GM19328 (cell line): Measurements from ENCODE around the gene WDR86.

Experiments used
- ATAC-seq: cut with Tn5 transposase; IDR thresholded peaks from one replicate; pipeline ENCODE4 v1.9.1; 2021; ENCODE audit warnings: mild to moderate bottlenecking, moderate library complexity; ENCODE audit not compliant: unreplicated experiment

The WDR86 gene, protein sequence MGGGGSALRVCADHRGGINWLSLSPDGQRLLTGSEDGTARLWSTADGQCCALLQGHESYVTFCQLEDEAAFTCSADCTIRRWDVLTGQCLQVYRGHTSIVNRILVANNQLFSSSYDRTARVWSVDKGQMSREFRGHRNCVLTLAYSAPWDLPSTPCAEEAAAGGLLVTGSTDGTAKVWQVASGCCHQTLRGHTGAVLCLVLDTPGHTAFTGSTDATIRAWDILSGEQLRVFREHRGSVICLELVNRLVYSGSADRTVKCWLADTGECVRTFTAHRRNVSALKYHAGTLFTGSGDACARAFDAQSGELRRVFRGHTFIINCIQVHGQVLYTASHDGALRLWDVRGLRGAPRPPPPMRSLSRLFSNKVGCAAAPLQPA

GRCh38 chr7:151409667-151410404, at the start of gene WDR86:
TSS of gene WDR86 (minus strand) at chr7:151410038. CDS start at chr7:151409589, 449 bp downstream.
- ATAC-seq: no peak

GRCh38 chr7:151457534-151457933, 47.7 kb upstream of the WDR86 start:
- no peak for ATAC-seq

GRCh38 chr7:151456782-151457181, 46.9 kb upstream of the WDR86 start:
- no peak for ATAC-seq

DNA sequence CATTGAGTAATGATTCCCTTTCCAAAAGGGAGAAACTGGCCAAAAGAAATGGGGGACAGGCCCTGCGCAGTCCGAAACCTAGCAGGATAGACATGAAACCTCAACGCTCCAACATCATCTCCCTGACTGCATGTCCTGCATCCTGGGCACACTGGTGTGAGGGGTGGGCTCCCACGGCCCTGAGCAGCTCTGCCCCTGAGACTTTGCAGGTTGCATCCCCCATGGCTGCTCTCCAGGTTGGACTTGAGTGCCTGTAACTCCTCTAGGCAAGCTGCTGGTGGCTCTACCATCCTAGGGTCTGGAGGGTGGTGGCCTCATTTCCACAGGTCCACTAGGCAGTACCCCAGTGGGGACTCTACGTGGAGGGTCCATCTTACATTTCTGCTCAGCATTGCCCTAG, 46.4 kb upstream of the WDR86 start:
- ATAC-seq: no peak

GRCh38 chr7:151455690-151456089, 45.9 kb upstream of the WDR86 start:
- no peak for ATAC-seq

- no peak for ATAC-seq
These were observed 45.2 kb upstream of the WDR86 start for GRCh38 chr7:151454932-151455530.

- ATAC-seq: no peak
These were observed 44.5 kb upstream of the WDR86 start for GRCh38 chr7:151454305-151454704.

DNA sequence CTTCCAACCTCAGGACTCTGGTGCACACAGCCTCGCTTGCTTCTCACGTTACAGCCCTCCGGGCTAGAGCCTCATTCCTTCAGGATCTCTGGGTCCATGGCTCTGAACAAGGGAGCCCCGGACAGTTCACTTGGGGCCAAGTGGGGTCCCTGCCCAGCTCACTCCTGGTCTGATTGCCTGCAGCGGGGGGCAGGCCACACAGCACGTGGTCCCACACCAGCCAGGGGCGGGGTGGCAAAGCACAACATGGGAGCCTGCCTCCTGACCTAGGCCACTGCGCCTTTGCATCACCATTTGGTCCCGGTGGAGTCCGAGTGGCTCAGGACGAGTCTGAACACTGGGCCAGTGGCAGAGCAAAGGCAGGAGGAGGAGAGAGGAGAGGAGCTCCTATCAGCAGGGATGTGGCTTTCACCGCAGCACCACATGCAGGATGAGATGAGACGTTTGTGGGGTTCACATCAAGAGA, 43.5 kb upstream of the WDR86 start:
- ATAC-seq: no peak

DNA sequence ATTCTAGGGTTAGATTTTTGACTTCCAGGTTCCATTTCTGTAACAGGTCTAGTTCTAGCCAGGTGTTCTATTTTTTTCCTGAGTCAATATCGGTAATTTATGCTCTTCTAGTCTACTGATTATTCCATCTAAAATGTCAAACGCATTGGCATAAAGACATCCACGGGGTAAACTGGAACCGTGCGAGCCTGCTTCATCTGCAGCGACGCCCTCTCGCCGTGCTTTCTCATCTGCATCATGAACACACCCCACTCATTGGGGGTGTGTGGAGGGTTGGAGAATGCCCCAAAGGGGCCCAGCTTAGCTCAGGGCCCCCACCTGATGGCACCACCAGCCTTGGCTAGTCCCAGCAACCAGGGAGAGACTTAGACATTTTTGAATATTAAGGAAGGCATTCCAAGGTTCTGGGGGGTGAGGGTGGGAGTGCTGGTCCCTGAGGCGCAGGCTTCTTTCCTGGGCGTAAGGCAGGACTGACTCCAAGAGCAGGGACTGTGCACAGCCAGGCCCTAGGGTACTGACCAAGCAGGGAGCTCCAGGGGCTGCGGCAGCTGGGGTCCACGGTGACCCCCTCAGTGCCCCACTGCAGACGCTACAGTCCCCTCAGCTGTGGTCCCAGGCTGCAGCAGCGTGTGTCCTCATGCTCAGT, 43.0 kb upstream of the WDR86 start:
- ATAC-seq: no peak

DNA sequence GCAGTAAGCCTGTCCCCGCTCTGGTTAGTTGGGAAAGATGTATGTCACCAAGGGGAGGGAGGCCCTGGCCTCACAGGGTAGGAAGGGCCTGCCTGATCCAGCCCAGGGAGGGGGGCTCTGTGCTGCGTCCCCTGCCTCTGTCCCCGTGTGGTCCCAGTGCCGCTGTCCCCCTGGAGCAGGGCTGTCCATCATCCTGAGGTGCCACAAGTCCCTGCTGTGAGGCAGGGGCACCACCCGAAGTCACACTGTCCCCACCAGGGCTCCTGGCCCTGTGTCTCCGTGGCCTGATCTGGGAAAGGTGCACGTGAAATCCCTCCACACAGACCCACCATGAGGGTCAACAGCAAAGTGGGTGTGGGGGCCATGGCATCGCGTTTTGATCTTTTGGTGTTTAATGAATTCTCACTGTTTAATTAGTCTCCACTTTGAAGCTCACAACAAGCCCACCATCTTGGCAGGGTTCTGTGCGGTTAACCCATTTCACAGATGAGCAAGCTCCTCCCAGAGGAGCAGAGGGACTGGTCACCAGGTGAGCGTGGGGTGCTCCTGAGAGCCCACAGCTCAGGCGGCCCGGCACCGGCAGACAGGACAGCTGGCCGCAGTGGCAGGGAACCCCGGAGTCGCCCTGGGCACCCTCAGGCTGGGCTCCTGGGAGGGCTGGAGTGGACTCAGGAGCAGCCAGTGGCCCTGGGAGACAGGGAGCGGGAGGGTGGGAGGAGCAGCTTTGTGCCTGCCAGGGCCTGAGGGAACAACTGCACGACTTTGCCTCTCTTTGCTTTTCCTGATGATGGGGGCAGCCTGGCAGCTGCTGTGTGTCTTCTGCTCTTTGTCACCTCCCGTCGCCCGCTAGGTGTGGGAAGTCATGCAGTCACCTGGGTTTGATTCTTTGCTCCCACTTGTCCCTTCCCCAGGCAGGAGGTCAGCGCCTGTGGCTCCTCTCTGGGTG, 42.1 kb upstream of the WDR86 start:
- ATAC-seq: no peak

DNA sequence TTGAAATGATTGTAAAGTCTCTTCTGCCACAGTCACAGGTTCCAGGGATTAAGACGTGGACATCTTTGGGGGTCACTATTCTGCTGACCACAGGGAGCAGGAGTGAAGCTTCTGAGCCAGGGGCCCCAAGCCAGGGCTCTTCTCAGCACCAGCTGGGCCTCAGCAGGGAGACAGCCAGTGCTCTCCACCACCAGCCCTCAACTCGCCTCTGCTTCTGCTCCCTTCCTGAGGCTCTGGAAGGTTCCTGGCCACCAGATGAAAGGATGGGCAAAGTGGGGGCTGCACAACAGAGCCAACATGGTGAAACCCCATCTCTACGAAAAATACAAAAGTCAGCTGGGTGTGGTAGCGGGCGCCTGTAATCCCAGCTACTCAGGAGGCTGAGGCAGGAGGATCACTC, 41.3 kb upstream of the WDR86 start:
- ATAC-seq: no peak

DNA sequence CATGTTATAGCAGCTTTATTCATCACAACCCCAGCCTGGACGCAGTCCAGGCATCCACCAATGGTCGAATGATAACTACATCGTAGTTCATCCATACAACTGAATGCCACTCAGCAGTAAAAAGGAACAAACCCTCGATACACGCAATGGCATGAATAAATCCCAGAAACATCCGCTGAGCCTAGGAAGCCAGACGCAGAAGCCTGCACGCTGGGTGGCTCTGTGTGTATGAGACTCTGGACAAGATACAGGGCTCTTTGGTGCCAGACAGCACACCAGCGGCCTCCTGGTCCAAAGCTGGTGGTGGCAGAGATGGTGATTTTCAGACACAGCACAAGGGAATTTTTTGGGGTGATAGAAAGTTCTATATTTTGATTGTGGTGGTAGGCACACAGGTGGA, 40.2 kb upstream of the WDR86 start:
- ATAC-seq: no peak

DNA sequence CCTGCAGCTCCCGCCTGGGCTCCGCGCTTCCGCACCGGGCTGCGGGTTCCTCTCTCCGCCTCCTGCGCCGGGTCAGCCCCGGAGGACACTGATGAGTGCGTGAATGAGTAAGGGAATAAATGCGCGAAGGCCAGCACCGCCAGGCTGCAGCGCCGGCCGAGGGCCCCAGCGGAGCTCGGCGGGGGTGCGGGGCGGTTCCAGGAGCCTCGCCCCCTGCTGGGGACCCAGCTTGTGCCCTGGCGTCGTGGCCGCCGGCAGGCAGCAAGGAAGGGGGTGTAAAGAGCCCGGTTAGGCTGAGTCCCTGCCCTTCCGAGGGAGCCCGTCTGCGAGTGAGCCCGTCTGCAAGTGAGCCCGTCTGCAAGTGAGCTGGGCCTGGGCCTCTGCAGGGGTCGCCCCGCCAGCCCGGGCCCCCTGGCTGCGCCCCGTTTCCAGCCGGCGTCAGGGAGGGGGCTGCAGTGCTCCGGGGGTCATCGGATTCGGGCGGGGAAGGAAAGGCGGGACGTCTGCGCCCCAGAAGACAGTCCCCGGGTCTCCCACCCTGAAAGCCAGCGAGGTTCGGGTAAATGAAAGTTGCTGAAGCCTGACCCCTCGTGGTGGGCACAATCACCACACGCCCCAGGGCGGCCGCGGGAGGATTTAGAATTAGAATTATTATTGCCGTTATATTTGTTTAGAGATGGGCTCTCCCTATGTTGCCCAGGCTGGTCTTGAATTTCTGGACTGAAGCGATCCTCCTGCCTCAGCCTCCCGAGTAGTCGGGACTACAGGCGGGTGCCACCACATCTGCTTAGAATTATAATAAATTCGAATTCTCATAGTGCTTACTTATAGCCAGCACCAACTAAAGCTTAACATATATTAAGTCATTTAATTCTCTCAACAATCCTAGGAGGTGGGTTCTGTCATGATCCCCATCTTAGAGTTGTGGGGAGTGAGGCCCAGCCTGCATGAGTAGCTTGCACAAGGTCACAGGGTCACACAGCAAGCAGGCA, 38.7 kb upstream of the WDR86 start:
- no peak for ATAC-seq

DNA sequence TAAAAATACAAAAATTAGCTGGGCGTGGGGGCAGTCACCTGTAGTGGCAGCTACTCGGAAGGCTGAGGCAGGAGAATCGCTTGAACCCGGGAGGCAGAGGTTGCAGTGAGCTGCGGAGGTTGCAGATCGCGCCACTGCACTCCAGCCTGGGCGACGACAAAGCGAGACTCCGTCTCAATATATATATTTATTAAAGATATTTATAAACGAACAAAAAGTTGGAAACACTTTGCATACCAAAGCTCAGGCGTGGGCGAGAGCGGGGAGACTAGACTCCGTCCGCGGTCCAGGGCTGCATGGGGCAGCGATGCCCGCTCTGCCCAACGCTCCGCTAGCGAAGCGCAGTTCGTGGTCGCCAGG, 38.0 kb upstream of the WDR86 start:
- ATAC-seq: no peak

GRCh38 chr7:151447312-151447711, 37.5 kb upstream of the WDR86 start:
- no peak for ATAC-seq

- no peak for ATAC-seq
These were observed 36.6 kb upstream of the WDR86 start for GRCh38 chr7:151446412-151446811.

DNA sequence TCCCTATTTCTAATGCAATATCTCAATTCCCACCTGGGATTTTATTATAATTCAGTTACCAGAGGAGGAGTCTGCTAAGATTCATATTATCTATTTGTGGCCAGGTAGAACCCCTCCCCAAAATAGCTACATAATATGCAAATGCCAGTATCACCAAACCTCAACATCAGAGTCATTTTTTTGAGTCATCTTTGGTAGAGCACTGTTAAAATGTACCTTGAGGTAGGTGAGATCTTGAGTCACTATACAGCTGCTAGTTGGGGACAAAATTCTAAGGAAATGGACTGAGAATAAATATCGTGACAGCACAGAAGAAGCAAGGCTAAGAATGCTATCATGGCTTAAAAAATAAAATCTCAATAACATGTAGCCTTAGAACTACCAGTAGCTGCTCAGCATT, 34.8 kb upstream of the WDR86 start:
- ATAC-seq: no peak

- ATAC-seq: no peak
These were observed 33.1 kb upstream of the WDR86 start for GRCh38 chr7:151442776-151443496.
